22Rv1 (cell line): ENCODE data around the gene ATCAY.
A peak's percentile ranks its signal among the peaks of the same experiment; 100 is the strongest.

Source experiments
- ZFX ChIP-seq: fragments of 450-650 bp; IDR thresholded peaks from 2 replicates; pipeline ENCODE4 v1.6.1; 2017; ENCODE audit warnings: antibody characterized with exemption, borderline replicate concordance
- TF ChIP-seq, protein P1 (sequence below): fragments of 450-650 bp; IDR thresholded peaks from 2 replicates; pipeline ENCODE4 v1.5.1; 2017; ENCODE audit warnings: mild to moderate bottlenecking

DNA sequence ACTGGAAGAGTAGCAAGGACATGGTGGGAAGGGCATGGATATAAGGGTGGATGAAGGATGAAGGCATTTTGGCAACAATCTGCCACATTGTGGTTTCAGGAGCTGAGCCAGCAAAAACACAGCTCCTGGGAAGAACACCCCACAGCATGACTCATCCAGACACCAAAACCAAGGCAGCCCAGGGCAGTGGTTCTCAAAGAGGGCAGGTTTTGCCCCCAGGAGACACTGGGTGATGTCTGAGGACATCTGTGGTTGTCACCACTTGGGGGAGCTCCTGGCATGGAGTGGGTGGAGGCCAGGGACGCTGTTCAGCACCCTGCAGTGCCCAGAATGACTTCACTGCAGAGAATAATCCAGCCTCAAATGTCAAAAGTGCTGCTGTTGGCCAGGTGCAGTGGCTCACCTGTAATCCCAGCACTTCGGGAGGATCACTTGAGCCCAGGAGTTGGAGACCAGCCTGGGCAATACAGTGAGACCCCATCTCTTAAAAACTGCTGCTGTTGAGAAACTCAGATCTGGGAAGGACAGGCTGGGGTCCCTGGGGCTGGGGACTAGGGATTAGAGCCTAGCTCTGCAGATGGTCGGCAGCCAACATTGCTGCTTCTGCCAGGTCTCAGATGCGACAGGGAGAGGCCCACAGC is 27.8 kb upstream of the ATCAY start:
- TF ChIP-seq, protein P1, sequence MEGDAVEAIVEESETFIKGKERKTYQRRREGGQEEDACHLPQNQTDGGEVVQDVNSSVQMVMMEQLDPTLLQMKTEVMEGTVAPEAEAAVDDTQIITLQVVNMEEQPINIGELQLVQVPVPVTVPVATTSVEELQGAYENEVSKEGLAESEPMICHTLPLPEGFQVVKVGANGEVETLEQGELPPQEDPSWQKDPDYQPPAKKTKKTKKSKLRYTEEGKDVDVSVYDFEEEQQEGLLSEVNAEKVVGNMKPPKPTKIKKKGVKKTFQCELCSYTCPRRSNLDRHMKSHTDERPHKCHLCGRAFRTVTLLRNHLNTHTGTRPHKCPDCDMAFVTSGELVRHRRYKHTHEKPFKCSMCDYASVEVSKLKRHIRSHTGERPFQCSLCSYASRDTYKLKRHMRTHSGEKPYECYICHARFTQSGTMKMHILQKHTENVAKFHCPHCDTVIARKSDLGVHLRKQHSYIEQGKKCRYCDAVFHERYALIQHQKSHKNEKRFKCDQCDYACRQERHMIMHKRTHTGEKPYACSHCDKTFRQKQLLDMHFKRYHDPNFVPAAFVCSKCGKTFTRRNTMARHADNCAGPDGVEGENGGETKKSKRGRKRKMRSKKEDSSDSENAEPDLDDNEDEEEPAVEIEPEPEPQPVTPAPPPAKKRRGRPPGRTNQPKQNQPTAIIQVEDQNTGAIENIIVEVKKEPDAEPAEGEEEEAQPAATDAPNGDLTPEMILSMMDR = peak; percentile 21; the same call in 1 of the 2 replicates
- no peak for TF ChIP-seq ZFX
